K562 (cell line): ENCODE data around the gene MED12. TPM values are rescaled to one million over a fixed set of nuclear protein-coding genes. Genes with fewer than 3 reads are reported as not detected.

Source experiments
- ATAC-seq: fragments of 200-7000 bp; cut with Tn5 transposase; 3 replicates; pipeline ENCODE4 v1.9.1; 2020; ENCODE audit warnings: moderate library complexity
- BruUV-seq: library from RNA; stranded (reverse); fragments of 400-500 nt; replicated peaks from 2 replicates; lab custom pipeline; 2021; lab: Mats Ljungman, UMichigan
- CTCF ChIA-PET: fragments of 300-600 bp; formaldehyde crosslinking; extraction: SDS; loops from one replicate; lab custom pipeline; 2021; ENCODE audit warnings: low intra/inter-chr PET ratio; lab: Yijun Ruan, JAX
- POLR2A ChIA-PET: fragments of 300-600, 350-650 bp; sonication (Branson Sonifier 250); formaldehyde crosslinking; extraction: SDS; loops from one replicate; lab custom pipeline; 2021; ENCODE audit warnings: antibody characterized with exemption, inconsistent platforms; lab: Yijun Ruan, JAX
- DNase-seq, 4 experiments: peaks; one replicate each; pipeline versions ENCODE4 v3.0.0 to v3.0.0-alpha.2; 2011 to 2018; ENCODE audit warnings: low spot score in 3 of 4, mixed read lengths in 3 of 4; ENCODE audit errors: extremely low read depth in 1 of 4
- FAIRE-seq: peaks from 2 replicates; lab custom pipeline; 2011; peaks lifted over from hg19 to GRCh38; lab: Jason Lieb, UNC
- H2AFZ ChIP-seq: 2 replicates; pipeline ENCODE4 v1.6.0; 2011; ENCODE audit warnings: low read depth, low read length, control low read depth, inconsistent platforms
- H3K27ac ChIP-seq: fragments of 200-600 bp; 3 replicates; pipeline ENCODE4 v1.8.0; 2011; ENCODE audit warnings: low read depth, mild to moderate bottlenecking, control low read depth, inconsistent platforms, low read length, moderate library complexity, mixed read lengths; ENCODE audit errors: extremely low read depth
- H3K27me3 ChIP-seq, 2 experiments: fragments of 300-600 bp in 1 of 2; 2 replicates in 1 of 2; 3 replicates in 1 of 2; pipeline versions ENCODE4 v1.6.0 to v1.8.0; 2011; ENCODE audit warnings: inconsistent platforms in 2 of 2, low read length in 2 of 2, mild to moderate bottlenecking in 1 of 2, mixed read lengths in 1 of 2, moderate library complexity in 1 of 2; ENCODE audit not compliant: control insufficient read depth in 2 of 2, insufficient read depth in 2 of 2
- H3K36me3 ChIP-seq: fragments of 300-600 bp; 3 replicates; pipeline ENCODE4 v1.8.0; 2011; ENCODE audit warnings: mild to moderate bottlenecking, low read length, inconsistent platforms; ENCODE audit not compliant: control insufficient read depth, insufficient read depth
- H3K4me1 ChIP-seq, 2 experiments: fragments of 200-600 bp in 1 of 2; replicated peaks in 1 of 2; 2 replicates in 1 of 2; 3 replicates in 1 of 2; pipeline versions ENCODE4 v1.5.1 to v1.8.0; 2011; ENCODE audit warnings: inconsistent platforms in 2 of 2, low read length in 2 of 2, mild to moderate bottlenecking in 1 of 2, mixed read lengths in 1 of 2, moderate library complexity in 1 of 2; ENCODE audit not compliant: control insufficient read depth in 2 of 2, insufficient read depth in 2 of 2
- H3K4me2 ChIP-seq: 2 replicates; pipeline ENCODE4 v1.6.1; 2011; ENCODE audit warnings: low read length, control low read depth, inconsistent platforms, mixed read lengths; ENCODE audit not compliant: insufficient read depth
- H3K4me3 ChIP-seq: fragments of 200-600 bp; sonication (generic), shearing (Covaris generic); 2 replicates; pipeline ENCODE4 v1.5.1; 2016; ENCODE audit warnings: control low read depth, inconsistent platforms
- H3K79me2 ChIP-seq: fragments of 200-600 bp; 3 replicates; pipeline ENCODE4 v1.8.0; 2011; ENCODE audit warnings: low read length, inconsistent platforms; ENCODE audit not compliant: control insufficient read depth, insufficient read depth
- H3K9ac ChIP-seq, 2 experiments: 2 replicates each; pipeline versions ENCODE4 v1.6.0 to v1.6.1; 2011; ENCODE audit warnings: low read depth in 2 of 2, low read length in 2 of 2, control low read depth in 1 of 2, inconsistent platforms in 1 of 2, mild to moderate bottlenecking in 1 of 2, mixed read lengths in 1 of 2; ENCODE audit not compliant: insufficient read depth in 1 of 2
- H3K9me1 ChIP-seq: one replicate; pipeline ENCODE4 v1.6.0; 2011; ENCODE audit warnings: inconsistent platforms, mild to moderate bottlenecking, low read length, moderate library complexity; ENCODE audit not compliant: control insufficient read depth, insufficient read depth
- H3K9me3 ChIP-seq: replicated peaks from 2 replicates; pipeline ENCODE4 v1.5.1; 2011; ENCODE audit warnings: low read depth, low read length, inconsistent platforms; ENCODE audit not compliant: control insufficient read depth, insufficient read depth
- H4K20me1 ChIP-seq: replicated peaks from 2 replicates; pipeline ENCODE4 v1.6.1; 2011; ENCODE audit warnings: low read length, inconsistent platforms, mixed read lengths; ENCODE audit not compliant: control insufficient read depth, insufficient read depth
- ARNT ChIP-seq, 2 experiments: fragments of 450-650 bp; IDR thresholded peaks; 2 replicates each; pipeline ENCODE4 v1.6.1; 2016; ENCODE audit warnings: mild to moderate bottlenecking in 1 of 2
- CBFA2T2 ChIP-seq: fragments of 450-650 bp; conservative IDR thresholded peaks from 2 replicates; pipeline ENCODE4 v1.6.1; 2017; ENCODE audit warnings: mild to moderate bottlenecking
- CTBP1 ChIP-seq: fragments of 450-650 bp; IDR thresholded peaks from 2 replicates; pipeline ENCODE4 v1.6.1; 2016; ENCODE audit warnings: borderline replicate concordance
- EGR1 ChIP-seq: fragments of 450-650 bp; conservative IDR thresholded peaks from 2 replicates; pipeline ENCODE4 v1.6.1; 2017; ENCODE audit warnings: mild to moderate bottlenecking
- ELF4 ChIP-seq: fragments of 450-650 bp; formaldehyde crosslinking; IDR thresholded peaks from 2 replicates; pipeline ENCODE4 v1.4.0; 2022; ENCODE audit warnings: missing genetic modification characterization
- EP400 ChIP-seq: fragments of 450-650 bp; IDR thresholded peaks from 2 replicates; pipeline ENCODE4 v1.6.1; 2017; ENCODE audit warnings: antibody characterized with exemption, mild to moderate bottlenecking, moderate library complexity
- MXI1 ChIP-seq: IDR thresholded peaks from 2 replicates; pipeline ENCODE4 v1.6.1; 2011; ENCODE audit warnings: low read depth, mild to moderate bottlenecking, improper control_type of control experiment, low read length
- NCOA1 ChIP-seq: fragments of 450-650 bp; IDR thresholded peaks from 2 replicates; pipeline ENCODE4 v1.6.1; 2016; ENCODE audit warnings: low read depth
- NFE2L1 ChIP-seq: fragments of 450-650 bp; IDR thresholded peaks from 2 replicates; pipeline ENCODE4 v1.6.1; 2016; ENCODE audit warnings: missing genetic modification characterization, low read depth, mild to moderate bottlenecking, missing compliant biosample characterization, moderate library complexity, borderline replicate concordance
- PATZ1 ChIP-seq: fragments of 250-450 bp; sonication (Bioruptor Pico); IDR thresholded peaks from 2 replicates; pipeline ENCODE4 v1.5.0; 2020; ENCODE audit warnings: mild to moderate bottlenecking, borderline replicate concordance
- POLR3A ChIP-seq: IDR thresholded peaks from 2 replicates; pipeline ENCODE4 v1.6.1; 2011; ENCODE audit warnings: borderline replicate concordance, mild to moderate bottlenecking, moderate library complexity; ENCODE audit not compliant: insufficient read length, insufficient read depth; ENCODE audit errors: extremely low read depth
- SIX5 ChIP-seq, 2 experiments: IDR thresholded peaks; 2 replicates each; pipeline ENCODE4 v1.6.1; 2011; ENCODE audit warnings: low read length in 2 of 2, borderline replicate concordance in 1 of 2, low read depth in 1 of 2, mild to moderate bottlenecking in 1 of 2, moderate library complexity in 1 of 2; ENCODE audit not compliant: insufficient read depth in 1 of 2
- TAL1 ChIP-seq: fragments of 450-650 bp; IDR thresholded peaks from 2 replicates; pipeline ENCODE4 v1.6.1; 2016; ENCODE audit warnings: mild to moderate bottlenecking
- ZMIZ1 ChIP-seq, 2 experiments: fragments of 150-350 bp in 1 of 2; IDR thresholded peaks; 2 replicates each; pipeline ENCODE4 v1.6.1; 2012 to 2016; ENCODE audit warnings: low read depth in 2 of 2, low read length in 2 of 2, mild to moderate bottlenecking in 1 of 2, moderate library complexity in 1 of 2
- ZNF395 ChIP-seq: fragments of 200-800 bp; sonication (Bioruptor generic); IDR thresholded peaks from 2 replicates; pipeline ENCODE4 v1.6.1; 2017; ENCODE audit warnings: missing genetic modification characterization, missing compliant biosample characterization
- WGBS: fragments of 100-300 bp; shearing (Covaris generic); methylation state at CpG from one replicate; pipeline ENCODE4 v1.1.6; 2016; ENCODE audit warnings: low coverage, mixed read lengths; ENCODE audit not compliant: insufficient coverage; ENCODE audit errors: missing lambda C conversion rate; 5-methylcytosine and 5-hydroxymethylcytosine counted together
- in situ Hi-C: fragments of 300-500 bp; cut with MboI; formaldehyde crosslinking; loops from 4 replicates; pipeline ENCODE4 v1.15.0; 2018; ENCODE audit warnings: inconsistent platforms, mixed read lengths
- intact Hi-C: fragments of 100-400 bp; cut with micrococcal nuclease; formaldehyde crosslinking; loops from 2 replicates; pipeline ENCODE4 v1.14.2; 2022
- polyA plus RNA-seq, 8 experiments: library from polyadenylated mRNA; depleted of rRNA in 4 of 8; stranded (reverse) in 5 of 8; unstranded in 3 of 8; fragments of >200 nt; fragmentation: Nextera tagmentation in 2 of 8; fragmentation: Illumina TruSeq in 1 of 8; extraction: Ambion mirVana in 2 of 8; extraction: Trizol in 1 of 8; gene quantifications; 2 replicates each; pipeline versions ENCODE4 v1.2.1 to v1.2.3, GENCODE V29; 2011 to 2014; ENCODE audit warnings: inconsistent platforms in 1 of 8, missing spikeins in 1 of 8
- total RNA-seq, 7 experiments: library from RNA; depleted of rRNA in 6 of 7; stranded (reverse); fragments of >200 nt in 6 of 7; fragmentation: Illumina TruSeq in 2 of 7; extraction: Trizol in 2 of 7; gene quantifications; 2 replicates each; pipeline versions ENCODE4 v1.2.1 to v1.2.3, GENCODE V29; 2011 to 2021; ENCODE audit warnings: low replicate concordance in 1 of 7

The MED12 gene
- total and polyA plus RNA-seq, 9 of the 15 experiments (the other 6 are each of a cell fraction or from before 2014, with no cell fraction given): 1.6 to 49.7 (median 8.6) TPM

- no peaks in the 10 kb centered on the region for H3K9me1 ChIP-seq
- peak overlapping the region; percentile 75 for H3K4me2 ChIP-seq
- H3K36me3 ChIP-seq: peaks cover 95% of the 10 kb centered on the region
- BruUV-seq: no TSS peak
- 15% methylated on average over 4 of the region's 4 CpGs for WGBS
- DNase-seq (peak; percentile 72 to 88 (median 80)), ATAC-seq (peak; percentile 87), FAIRE-seq (peak; percentile 99)
- H3K79me2 ChIP-seq: no peaks in the 10 kb centered on the region; the same call in 2 of the 3 replicates
- H3K9me3 ChIP-seq: no peaks in the 10 kb centered on the region
- intact Hi-C loops (loop anchor here (2.0 kb wide), 1 partner anchor 47 kb away; no protein-coding TSS in a partner anchor), in situ Hi-C loops (no loop called here)
- H3K27ac ChIP-seq: peak overlapping the region; percentile 57; the same call in 2 of the 3 replicates
- no peak overlapping the region; the same call in 1 of the 2 replicates for H2AFZ ChIP-seq
- no peak overlapping the region for H3K4me3 ChIP-seq
- H3K27me3 ChIP-seq: no peaks in the 10 kb centered on the region
- CTCF ChIA-PET: no interaction called here
- H3K4me1 ChIP-seq: peaks cover 24 to 34% of the 10 kb centered on the region in 2 experiments; a peak in 4 of 5 replicates
- 0 out of 2 replicates have a peak, but pooled peaks cover 5% of the 10 kb centered on the region for H4K20me1 ChIP-seq
- POLR2A ChIA-PET: interaction anchor here (1.0 to 4.2 kb wide), 6 partner anchors 8 to 26 kb away, joined by 3 to 29 read pairs (median 4); partner anchors contain the start of gene MED12
- H3K9ac ChIP-seq: 0 out of 4 replicates have a peak overlapping the region, but pooled peaks of 1 of the 2 experiments have one; percentile 34
- TF ChIP-seq NFE2L1 (tag) (no peak), EGR1 (no peak), CBFA2T2 (peak; percentile 93), EP400 (0 out of 2 replicates have a peak, but pooled peaks have one; percentile 20), NCOA1 (peak; percentile 48; the same call in 1 of the 2 replicates), CTBP1 (peak; percentile 60; the same call in 1 of the 2 replicates), MXI1 (0 out of 2 replicates have a peak, but pooled peaks have one; percentile 33), PATZ1 (no peak), ELF4 (peak; percentile 61; the same call in 1 of the 2 replicates), ZNF395 (peak; percentile 51; the same call in 1 of the 2 replicates), TAL1 (peak; percentile 96), SIX5 (IDR thresholded peaks at IDR 0.05; ENCODE audit: borderline replicate concordance in 1 of 2, insufficient read depth in 1 of 2, low read depth in 1 of 2, low read length in 2 of 2) (no peak), ZMIZ1 (IDR thresholded peaks at IDR 0.05; ENCODE audit: low read depth in 2 of 2, low read length in 2 of 2) (peak in 1 of 2 experiments; percentile 70; a peak in 1 of 4 replicates), ARNT (IDR thresholded peaks at IDR 0.05) (0 out of 4 replicates have a peak, but pooled peaks of 1 of the 2 experiments have one; percentile 49), POLR3A (no peak)
Observed at GRCh38 chrX:71131510-71131909, 13.1 kb downstream of the MED12 start.
